Measurements from ENCODE around the gene NUP43. TPM values are rescaled to one million over a fixed set of nuclear protein-coding genes. Genes with fewer than 3 reads are reported as not detected.

Gene NUP43
- total and polyA plus RNA-seq, 10 of the 15 experiments (the other 5 are each of a cell fraction or from before 2014, with no cell fraction given) = 8.9 to 54.2 (median 27.7) TPM

DNA sequence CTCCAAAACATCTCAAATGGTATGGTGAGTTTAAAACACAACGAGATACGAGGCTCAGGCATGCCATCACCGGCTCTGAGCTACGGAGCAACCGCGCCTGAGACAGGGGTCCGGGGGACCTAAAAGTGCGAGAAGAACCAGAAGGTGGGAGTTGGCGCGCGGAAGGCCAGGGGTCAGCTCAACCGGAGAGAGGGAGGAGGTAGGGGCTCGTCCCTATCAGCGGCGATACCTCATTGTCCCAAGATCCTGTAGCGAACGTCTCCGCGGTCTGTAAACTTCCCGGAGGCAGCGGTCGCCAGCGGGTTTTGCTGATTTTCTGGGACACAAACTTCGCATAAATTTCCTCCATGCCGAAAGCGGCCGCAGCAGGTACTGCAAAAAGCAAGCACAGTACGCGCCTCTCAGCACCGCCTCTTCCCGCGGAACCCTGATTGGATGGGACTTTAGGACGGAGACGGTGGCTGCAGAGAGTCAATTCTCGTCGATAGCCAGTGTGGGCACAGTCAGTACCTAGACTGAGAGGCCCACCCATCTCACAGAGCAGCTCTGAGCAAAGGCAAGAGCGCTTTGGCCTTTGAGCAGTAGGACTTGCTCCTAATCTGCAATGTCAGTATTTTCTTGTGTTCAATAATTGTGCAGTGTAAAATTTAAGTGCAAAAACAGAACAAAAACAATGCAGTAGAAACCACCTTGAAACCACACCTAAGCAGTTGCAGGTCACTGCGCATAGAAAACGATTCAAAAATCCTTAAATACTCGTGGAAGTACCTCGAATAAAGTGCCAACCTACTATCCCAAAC, at the start of gene NUP43 (continued):
- TF ChIP-seq LARP7 (IDR thresholded peaks at IDR 0.05) (no peak), BMI1 (IDR thresholded peaks at IDR 0.05; ENCODE audit: borderline replicate concordance) (no peak), MXI1 (IDR thresholded peaks at IDR 0.05; ENCODE audit: low read depth, low read length) (peak; percentile 87), NKRF (conservative IDR thresholded peaks at IDR 0.05) (peak; percentile 85), PKNOX1 (IDR thresholded peaks at IDR 0.05) (no peak), RFX5 (IDR thresholded peaks at IDR 0.05; ENCODE audit: low read depth, low read length) (0 out of 2 replicates have a peak, but pooled peaks have one; percentile 26), SP1 (IDR thresholded peaks at IDR 0.05; ENCODE audit: low read depth, low read length) (peak; percentile 86), FOS (IDR thresholded peaks at IDR 0.05; ENCODE audit: borderline replicate concordance, extremely low read depth, insufficient read length) (peak; percentile 1), POLR2AphosphoS5 (IDR thresholded peaks at IDR 0.05; ENCODE audit: low read length) (peak; percentile 46), SIN3A (IDR thresholded peaks at IDR 0.05; ENCODE audit: low read depth, low read length) (peak; percentile 93), CBFB (IDR thresholded peaks at IDR 0.05; ENCODE audit: low read depth) (peak; percentile 41), SUZ12 (IDR thresholded peaks at IDR 0.05; ENCODE audit: unreplicated experiment) (no peak), HDAC2 (IDR thresholded peaks at IDR 0.05) (no peak), POU2F2 (IDR thresholded peaks at IDR 0.05; ENCODE audit: borderline replicate concordance, low read depth, low read length) (no peak), EZH2 (IDR thresholded peaks at IDR 0.05; ENCODE audit: borderline replicate concordance, control insufficient read depth, low read depth, low read length) (no peak), ATF2 (IDR thresholded peaks at IDR 0.05; ENCODE audit: low read length) (no peak), IKZF2 (IDR thresholded peaks at IDR 0.05) (0 out of 4 replicates have a peak, but pooled peaks of 1 of the 2 experiments have one; percentile 7), ESRRA (IDR thresholded peaks at IDR 0.05; ENCODE audit: low read length) (0 out of 2 replicates have a peak, but pooled peaks have one; percentile 48)
- TF ChIP-seq, protein P1, sequence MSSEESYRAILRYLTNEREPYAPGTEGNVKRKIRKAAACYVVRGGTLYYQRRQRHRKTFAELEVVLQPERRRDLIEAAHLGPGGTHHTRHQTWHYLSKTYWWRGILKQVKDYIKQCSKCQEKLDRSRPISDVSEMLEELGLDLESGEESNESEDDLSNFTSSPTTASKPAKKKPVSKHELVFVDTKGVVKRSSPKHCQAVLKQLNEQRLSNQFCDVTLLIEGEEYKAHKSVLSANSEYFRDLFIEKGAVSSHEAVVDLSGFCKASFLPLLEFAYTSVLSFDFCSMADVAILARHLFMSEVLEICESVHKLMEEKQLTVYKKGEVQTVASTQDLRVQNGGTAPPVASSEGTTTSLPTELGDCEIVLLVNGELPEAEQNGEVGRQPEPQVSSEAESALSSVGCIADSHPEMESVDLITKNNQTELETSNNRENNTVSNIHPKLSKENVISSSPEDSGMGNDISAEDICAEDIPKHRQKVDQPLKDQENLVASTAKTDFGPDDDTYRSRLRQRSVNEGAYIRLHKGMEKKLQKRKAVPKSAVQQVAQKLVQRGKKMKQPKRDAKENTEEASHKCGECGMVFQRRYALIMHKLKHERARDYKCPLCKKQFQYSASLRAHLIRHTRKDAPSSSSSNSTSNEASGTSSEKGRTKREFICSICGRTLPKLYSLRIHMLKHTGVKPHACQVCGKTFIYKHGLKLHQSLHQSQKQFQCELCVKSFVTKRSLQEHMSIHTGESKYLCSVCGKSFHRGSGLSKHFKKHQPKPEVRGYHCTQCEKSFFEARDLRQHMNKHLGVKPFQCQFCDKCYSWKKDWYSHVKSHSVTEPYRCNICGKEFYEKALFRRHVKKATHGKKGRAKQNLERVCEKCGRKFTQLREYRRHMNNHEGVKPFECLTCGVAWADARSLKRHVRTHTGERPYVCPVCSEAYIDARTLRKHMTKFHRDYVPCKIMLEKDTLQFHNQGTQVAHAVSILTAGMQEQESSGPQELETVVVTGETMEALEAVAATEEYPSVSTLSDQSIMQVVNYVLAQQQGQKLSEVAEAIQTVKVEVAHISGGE (CRISPR knock-in tag; IDR thresholded peaks at IDR 0.05) = no peak
- TF ChIP-seq, protein P2, sequence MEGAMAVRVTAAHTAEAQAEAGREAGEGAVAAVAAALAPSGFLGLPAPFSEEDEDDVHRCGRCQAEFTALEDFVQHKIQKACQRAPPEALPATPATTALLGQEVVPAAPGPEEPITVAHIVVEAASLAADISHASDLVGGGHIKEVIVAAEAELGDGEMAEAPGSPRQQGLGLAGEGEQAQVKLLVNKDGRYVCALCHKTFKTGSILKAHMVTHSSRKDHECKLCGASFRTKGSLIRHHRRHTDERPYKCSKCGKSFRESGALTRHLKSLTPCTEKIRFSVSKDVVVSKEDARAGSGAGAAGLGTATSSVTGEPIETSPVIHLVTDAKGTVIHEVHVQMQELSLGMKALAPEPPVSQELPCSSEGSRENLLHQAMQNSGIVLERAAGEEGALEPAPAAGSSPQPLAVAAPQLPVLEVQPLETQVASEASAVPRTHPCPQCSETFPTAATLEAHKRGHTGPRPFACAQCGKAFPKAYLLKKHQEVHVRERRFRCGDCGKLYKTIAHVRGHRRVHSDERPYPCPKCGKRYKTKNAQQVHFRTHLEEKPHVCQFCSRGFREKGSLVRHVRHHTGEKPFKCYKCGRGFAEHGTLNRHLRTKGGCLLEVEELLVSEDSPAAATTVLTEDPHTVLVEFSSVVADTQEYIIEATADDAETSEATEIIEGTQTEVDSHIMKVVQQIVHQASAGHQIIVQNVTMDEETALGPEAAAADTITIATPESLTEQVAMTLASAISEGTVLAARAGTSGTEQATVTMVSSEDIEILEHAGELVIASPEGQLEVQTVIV (IDR thresholded peaks at IDR 0.05; ENCODE audit: borderline replicate concordance, partially characterized antibody) = no peak

Data from GM12878 (cell line).